ENCODE data around the gene TMEM258. TPM values are rescaled to one million over a fixed set of nuclear protein-coding genes. Genes with fewer than 3 reads are reported as not detected.

TMEM258 gene
- total and polyA plus RNA-seq, 10 of the 15 experiments (the other 5 are each of a cell fraction or from before 2014, with no cell fraction given) = 160 to 840 (median 326) TPM

DNA sequence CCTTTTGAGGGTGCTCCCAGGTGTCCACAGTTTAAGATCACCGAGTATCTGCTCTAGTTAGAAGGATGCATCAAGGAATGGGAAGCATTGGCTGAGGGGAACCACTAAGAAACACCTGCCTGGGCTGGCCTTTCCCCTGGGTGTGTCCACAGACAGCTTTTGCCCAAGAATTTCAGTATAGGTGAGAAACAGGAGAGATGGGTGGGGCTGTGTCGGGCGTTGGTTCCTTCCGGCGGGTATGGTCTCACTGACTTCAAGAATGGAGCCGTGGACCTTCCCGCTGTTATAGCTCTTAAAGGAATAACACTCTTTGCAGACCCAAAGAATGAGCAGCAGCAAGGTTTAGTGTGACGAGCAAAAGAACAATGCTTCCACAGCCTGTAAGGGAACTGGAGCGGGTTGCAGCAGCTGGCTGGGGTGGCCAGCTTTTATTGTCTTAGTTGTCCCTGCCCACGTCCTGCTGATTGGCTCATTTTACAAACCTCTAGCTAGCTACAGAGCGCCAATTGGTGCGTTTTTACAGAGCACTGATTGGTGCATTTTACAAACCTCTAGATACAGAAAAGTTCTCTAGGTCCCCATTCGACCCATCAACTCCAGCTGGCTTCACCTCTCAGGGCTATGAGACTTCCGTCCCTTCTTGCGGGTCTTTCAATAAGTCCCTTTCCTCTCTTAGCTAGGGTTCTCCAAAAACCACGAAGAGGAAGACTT, 22.0 kb upstream of the TMEM258 start (continued):
- TF ChIP-seq, protein P1, sequence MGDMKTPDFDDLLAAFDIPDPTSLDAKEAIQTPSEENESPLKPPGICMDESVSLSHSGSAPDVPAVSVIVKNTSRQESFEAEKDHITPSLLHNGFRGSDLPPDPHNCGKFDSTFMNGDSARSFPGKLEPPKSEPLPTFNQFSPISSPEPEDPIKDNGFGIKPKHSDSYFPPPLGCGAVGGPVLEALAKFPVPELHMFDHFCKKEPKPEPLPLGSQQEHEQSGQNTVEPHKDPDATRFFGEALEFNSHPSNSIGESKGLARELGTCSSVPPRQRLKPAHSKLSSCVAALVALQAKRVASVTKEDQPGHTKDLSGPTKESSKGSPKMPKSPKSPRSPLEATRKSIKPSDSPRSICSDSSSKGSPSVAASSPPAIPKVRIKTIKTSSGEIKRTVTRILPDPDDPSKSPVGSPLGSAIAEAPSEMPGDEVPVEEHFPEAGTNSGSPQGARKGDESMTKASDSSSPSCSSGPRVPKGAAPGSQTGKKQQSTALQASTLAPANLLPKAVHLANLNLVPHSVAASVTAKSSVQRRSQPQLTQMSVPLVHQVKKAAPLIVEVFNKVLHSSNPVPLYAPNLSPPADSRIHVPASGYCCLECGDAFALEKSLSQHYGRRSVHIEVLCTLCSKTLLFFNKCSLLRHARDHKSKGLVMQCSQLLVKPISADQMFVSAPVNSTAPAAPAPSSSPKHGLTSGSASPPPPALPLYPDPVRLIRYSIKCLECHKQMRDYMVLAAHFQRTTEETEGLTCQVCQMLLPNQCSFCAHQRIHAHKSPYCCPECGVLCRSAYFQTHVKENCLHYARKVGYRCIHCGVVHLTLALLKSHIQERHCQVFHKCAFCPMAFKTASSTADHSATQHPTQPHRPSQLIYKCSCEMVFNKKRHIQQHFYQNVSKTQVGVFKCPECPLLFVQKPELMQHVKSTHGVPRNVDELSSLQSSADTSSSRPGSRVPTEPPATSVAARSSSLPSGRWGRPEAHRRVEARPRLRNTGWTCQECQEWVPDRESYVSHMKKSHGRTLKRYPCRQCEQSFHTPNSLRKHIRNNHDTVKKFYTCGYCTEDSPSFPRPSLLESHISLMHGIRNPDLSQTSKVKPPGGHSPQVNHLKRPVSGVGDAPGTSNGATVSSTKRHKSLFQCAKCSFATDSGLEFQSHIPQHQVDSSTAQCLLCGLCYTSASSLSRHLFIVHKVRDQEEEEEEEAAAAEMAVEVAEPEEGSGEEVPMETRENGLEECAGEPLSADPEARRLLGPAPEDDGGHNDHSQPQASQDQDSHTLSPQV (IDR thresholded peaks at IDR 0.05) = no peak
- TF ChIP-seq, protein P2, sequence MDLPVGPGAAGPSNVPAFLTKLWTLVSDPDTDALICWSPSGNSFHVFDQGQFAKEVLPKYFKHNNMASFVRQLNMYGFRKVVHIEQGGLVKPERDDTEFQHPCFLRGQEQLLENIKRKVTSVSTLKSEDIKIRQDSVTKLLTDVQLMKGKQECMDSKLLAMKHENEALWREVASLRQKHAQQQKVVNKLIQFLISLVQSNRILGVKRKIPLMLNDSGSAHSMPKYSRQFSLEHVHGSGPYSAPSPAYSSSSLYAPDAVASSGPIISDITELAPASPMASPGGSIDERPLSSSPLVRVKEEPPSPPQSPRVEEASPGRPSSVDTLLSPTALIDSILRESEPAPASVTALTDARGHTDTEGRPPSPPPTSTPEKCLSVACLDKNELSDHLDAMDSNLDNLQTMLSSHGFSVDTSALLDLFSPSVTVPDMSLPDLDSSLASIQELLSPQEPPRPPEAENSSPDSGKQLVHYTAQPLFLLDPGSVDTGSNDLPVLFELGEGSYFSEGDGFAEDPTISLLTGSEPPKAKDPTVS (IDR thresholded peaks at IDR 0.05; ENCODE audit: low read depth, low read length) = no peak
- TF ChIP-seq CBFB (IDR thresholded peaks at IDR 0.05; ENCODE audit: low read depth) = no peak
- TF ChIP-seq, protein P3, sequence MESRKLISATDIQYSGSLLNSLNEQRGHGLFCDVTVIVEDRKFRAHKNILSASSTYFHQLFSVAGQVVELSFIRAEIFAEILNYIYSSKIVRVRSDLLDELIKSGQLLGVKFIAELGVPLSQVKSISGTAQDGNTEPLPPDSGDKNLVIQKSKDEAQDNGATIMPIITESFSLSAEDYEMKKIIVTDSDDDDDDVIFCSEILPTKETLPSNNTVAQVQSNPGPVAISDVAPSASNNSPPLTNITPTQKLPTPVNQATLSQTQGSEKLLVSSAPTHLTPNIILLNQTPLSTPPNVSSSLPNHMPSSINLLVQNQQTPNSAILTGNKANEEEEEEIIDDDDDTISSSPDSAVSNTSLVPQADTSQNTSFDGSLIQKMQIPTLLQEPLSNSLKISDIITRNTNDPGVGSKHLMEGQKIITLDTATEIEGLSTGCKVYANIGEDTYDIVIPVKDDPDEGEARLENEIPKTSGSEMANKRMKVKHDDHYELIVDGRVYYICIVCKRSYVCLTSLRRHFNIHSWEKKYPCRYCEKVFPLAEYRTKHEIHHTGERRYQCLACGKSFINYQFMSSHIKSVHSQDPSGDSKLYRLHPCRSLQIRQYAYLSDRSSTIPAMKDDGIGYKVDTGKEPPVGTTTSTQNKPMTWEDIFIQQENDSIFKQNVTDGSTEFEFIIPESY (IDR thresholded peaks at IDR 0.05) = peak; percentile 61; the same call in 1 of the 2 replicates
- TF ChIP-seq FOS (IDR thresholded peaks at IDR 0.05; ENCODE audit: borderline replicate concordance, extremely low read depth, insufficient read length) = peak; percentile 8
- TF ChIP-seq, protein P4, sequence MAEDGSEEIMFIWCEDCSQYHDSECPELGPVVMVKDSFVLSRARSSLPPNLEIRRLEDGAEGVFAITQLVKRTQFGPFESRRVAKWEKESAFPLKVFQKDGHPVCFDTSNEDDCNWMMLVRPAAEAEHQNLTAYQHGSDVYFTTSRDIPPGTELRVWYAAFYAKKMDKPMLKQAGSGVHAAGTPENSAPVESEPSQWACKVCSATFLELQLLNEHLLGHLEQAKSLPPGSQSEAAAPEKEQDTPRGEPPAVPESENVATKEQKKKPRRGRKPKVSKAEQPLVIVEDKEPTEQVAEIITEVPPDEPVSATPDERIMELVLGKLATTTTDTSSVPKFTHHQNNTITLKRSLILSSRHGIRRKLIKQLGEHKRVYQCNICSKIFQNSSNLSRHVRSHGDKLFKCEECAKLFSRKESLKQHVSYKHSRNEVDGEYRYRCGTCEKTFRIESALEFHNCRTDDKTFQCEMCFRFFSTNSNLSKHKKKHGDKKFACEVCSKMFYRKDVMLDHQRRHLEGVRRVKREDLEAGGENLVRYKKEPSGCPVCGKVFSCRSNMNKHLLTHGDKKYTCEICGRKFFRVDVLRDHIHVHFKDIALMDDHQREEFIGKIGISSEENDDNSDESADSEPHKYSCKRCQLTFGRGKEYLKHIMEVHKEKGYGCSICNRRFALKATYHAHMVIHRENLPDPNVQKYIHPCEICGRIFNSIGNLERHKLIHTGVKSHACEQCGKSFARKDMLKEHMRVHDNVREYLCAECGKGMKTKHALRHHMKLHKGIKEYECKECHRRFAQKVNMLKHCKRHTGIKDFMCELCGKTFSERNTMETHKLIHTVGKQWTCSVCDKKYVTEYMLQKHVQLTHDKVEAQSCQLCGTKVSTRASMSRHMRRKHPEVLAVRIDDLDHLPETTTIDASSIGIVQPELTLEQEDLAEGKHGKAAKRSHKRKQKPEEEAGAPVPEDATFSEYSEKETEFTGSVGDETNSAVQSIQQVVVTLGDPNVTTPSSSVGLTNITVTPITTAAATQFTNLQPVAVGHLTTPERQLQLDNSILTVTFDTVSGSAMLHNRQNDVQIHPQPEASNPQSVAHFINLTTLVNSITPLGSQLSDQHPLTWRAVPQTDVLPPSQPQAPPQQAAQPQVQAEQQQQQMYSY (CRISPR knock-in tag; IDR thresholded peaks at IDR 0.05) = no peak
- TF ChIP-seq RCOR1 (conservative IDR thresholded peaks at IDR 0.05; ENCODE audit: low read depth, low read length) = no peak
- TF ChIP-seq SUPT20H (IDR thresholded peaks at IDR 0.05; ENCODE audit: borderline replicate concordance, control insufficient read depth, low read depth, low read length) = no peak
- no peak for TF ChIP-seq MEF2B (IDR thresholded peaks at IDR 0.05; ENCODE audit: partially characterized antibody, poor library complexity, severe bottlenecking)
- TF ChIP-seq FOXK2 (IDR thresholded peaks at IDR 0.05) = no peak
- TF ChIP-seq, protein P5, sequence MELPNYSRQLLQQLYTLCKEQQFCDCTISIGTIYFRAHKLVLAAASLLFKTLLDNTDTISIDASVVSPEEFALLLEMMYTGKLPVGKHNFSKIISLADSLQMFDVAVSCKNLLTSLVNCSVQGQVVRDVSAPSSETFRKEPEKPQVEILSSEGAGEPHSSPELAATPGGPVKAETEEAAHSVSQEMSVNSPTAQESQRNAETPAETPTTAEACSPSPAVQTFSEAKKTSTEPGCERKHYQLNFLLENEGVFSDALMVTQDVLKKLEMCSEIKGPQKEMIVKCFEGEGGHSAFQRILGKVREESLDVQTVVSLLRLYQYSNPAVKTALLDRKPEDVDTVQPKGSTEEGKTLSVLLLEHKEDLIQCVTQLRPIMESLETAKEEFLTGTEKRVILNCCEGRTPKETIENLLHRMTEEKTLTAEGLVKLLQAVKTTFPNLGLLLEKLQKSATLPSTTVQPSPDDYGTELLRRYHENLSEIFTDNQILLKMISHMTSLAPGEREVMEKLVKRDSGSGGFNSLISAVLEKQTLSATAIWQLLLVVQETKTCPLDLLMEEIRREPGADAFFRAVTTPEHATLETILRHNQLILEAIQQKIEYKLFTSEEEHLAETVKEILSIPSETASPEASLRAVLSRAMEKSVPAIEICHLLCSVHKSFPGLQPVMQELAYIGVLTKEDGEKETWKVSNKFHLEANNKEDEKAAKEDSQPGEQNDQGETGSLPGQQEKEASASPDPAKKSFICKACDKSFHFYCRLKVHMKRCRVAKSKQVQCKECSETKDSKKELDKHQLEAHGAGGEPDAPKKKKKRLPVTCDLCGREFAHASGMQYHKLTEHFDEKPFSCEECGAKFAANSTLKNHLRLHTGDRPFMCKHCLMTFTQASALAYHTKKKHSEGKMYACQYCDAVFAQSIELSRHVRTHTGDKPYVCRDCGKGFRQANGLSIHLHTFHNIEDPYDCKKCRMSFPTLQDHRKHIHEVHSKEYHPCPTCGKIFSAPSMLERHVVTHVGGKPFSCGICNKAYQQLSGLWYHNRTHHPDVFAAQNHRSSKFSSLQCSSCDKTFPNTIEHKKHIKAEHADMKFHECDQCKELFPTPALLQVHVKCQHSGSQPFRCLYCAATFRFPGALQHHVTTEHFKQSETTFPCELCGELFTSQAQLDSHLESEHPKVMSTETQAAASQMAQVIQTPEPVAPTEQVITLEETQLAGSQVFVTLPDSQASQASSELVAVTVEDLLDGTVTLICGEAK (IDR thresholded peaks at IDR 0.05; ENCODE audit: borderline replicate concordance) = no peak
- TF ChIP-seq SMAD5 (IDR thresholded peaks at IDR 0.05; ENCODE audit: low read depth) = peak; percentile 12; the same call in 1 of the 2 replicates

All from GM12878 (cell line).